Occipital lobe (tissue), 1 donor: Measurements from ENCODE around the gene PROK1. TPM values are rescaled to one million over a fixed set of nuclear protein-coding genes. Genes with fewer than 3 reads are reported as not detected.

Experiments
- total RNA-seq: library from RNA; depleted of rRNA; stranded (reverse); fragments of >200 nt; gene quantifications from one replicate; pipeline ENCODE4 v1.2.3, GENCODE V29; 2014

PROK1 gene
- total RNA-seq, 1 donor from 2014 or later, result not detected

Other genes starting within 250 kb of the PROK1 start
- gene KCNC4, start 240.8 kb upstream of the PROK1 start, total RNA-seq, result 4.8 TPM
- 47.1 TPM for gene RBM15, start 111.8 kb upstream of the PROK1 start, total RNA-seq
- 5.8 TPM for gene SLC16A4, start 60.1 kb upstream of the PROK1 start, total RNA-seq
- 37.7 TPM for gene LAMTOR5, start 43.5 kb upstream of the PROK1 start, total RNA-seq
- not detected for gene KCNA10, start 68.0 kb downstream of the PROK1 start, total RNA-seq
- 7.0 TPM for gene KCNA2, start 155.2 kb downstream of the PROK1 start, total RNA-seq
- gene KCNA3, start 223.8 kb downstream of the PROK1 start, total RNA-seq, result 34.3 TPM